Esophagus muscularis mucosa (tissue), 4 donors: ENCODE data around the gene GLE1. TPM values are rescaled to one million over a fixed set of nuclear protein-coding genes. Genes with fewer than 3 reads are reported as not detected.

Source experiments
- DNase-seq: peaks from one replicate; pipeline ENCODE4 v3.0.0-alpha.2; 2017; ENCODE audit errors: extremely low spot score
- H3K27ac ChIP-seq, 4 donors: fragments of 200-600 bp; sonication (generic); replicated peaks in 1 of 4; 1 replicate in 3 of 4; 2 replicates in 1 of 4; pipeline ENCODE4 v1.5.1; 2016 to 2019; ENCODE audit warnings: mild to moderate bottlenecking in 1 of 4
- H3K27me3 ChIP-seq, 4 donors: fragments of 200-600 bp; sonication (generic); one replicate each; pipeline versions ENCODE4 v1.5.1 to v1.6.0; 2016 to 2019
- H3K36me3 ChIP-seq, 4 donors: fragments of 200-600 bp; sonication (generic); one replicate each; pipeline ENCODE4 v1.5.1; 2016 to 2019
- H3K4me1 ChIP-seq, 4 donors: fragments of 200-600 bp; sonication (generic); one replicate each; pipeline ENCODE4 v1.5.1; 2016 to 2019
- H3K4me3 ChIP-seq, 4 donors: fragments of 200-600 bp; sonication (generic); 1 replicate in 2 of 4; 2 replicates in 2 of 4; pipeline ENCODE4 v1.5.1; 2016 to 2019; ENCODE audit warnings: mild to moderate bottlenecking in 4 of 4, moderate library complexity in 1 of 4
- H3K9me3 ChIP-seq, 4 donors: fragments of 200-600 bp; sonication (generic); 1 replicate in 3 of 4; 2 replicates in 1 of 4; pipeline ENCODE4 v1.5.1; 2016 to 2019
- CTCF ChIP-seq, 3 experiments: fragments of 200-600 bp in 2 of 3; fragments of 450-650 bp in 1 of 3; sonication (generic) in 2 of 3; IDR thresholded peaks; one replicate each; pipeline ENCODE4 v1.5.1; 2017 to 2019; ENCODE audit warnings: antibody characterized with exemption in 3 of 3, mild to moderate bottlenecking in 2 of 3, moderate library complexity in 1 of 3
- EP300 ChIP-seq: sonication (generic); formaldehyde crosslinking; IDR thresholded peaks from one replicate; pipeline ENCODE4 v1.6.1; 2017; ENCODE audit warnings: antibody characterized with exemption
- POLR2A ChIP-seq: fragments of 450-650 bp; IDR thresholded peaks from one replicate; pipeline ENCODE4 v1.6.1; 2017; ENCODE audit warnings: antibody characterized with exemption, moderate library complexity, mild to moderate bottlenecking, low read depth
- POLR2AphosphoS5 ChIP-seq, 2 donors: sonication (generic); formaldehyde crosslinking; IDR thresholded peaks; one replicate each; pipeline ENCODE4 v1.6.1; 2017; ENCODE audit warnings: antibody characterized with exemption in 2 of 2
- WGBS: methylation state at CpG from one replicate; pipeline ENCODE4 v1.1.5; 2018; 5-methylcytosine and 5-hydroxymethylcytosine counted together
- intact Hi-C: fragments of 100-400 bp; cut with DNase I; formaldehyde crosslinking; loops from one replicate; pipeline ENCODE4 v1.15.1; 2023
- total RNA-seq, 4 donors: library from RNA; depleted of rRNA; stranded (reverse); fragments of >200 nt; gene quantifications; one replicate each; pipeline versions ENCODE4 v1.1.0 to v1.2.1, GENCODE V29; 2016

GLE1 gene
- total RNA-seq, 4 donors from 2014 or later = 18.3 to 27.8 (median 20.5) TPM

GRCh38 chr9:128521956-128522355, 17.4 kb downstream of the GLE1 start:
- Histone ChIP-seq H3K9me3 (no peaks in the 10 kb centered on the region), H3K36me3 (peaks cover 29 to 93% (median 77%) of the 10 kb centered on the region in 4 donors), H3K4me1 (peaks cover 7 to 14% (median 11%) of the 10 kb centered on the region in 4 donors), H3K27me3 (no peaks in the 10 kb centered on the region), H3K4me3 (no peak overlapping the region), H3K27ac (no peak overlapping the region)
- no peak for TF ChIP-seq CTCF (IDR thresholded peaks at IDR 0.05)
- no peak for TF ChIP-seq POLR2AphosphoS5 (IDR thresholded peaks at IDR 0.05)
- no peak for TF ChIP-seq POLR2A
- TF ChIP-seq EP300 = no peak
- DNase-seq = no peak
- WGBS = 75% methylated on average over 6 of the region's 6 CpGs
- intact Hi-C loops = no loop called here

DNA sequence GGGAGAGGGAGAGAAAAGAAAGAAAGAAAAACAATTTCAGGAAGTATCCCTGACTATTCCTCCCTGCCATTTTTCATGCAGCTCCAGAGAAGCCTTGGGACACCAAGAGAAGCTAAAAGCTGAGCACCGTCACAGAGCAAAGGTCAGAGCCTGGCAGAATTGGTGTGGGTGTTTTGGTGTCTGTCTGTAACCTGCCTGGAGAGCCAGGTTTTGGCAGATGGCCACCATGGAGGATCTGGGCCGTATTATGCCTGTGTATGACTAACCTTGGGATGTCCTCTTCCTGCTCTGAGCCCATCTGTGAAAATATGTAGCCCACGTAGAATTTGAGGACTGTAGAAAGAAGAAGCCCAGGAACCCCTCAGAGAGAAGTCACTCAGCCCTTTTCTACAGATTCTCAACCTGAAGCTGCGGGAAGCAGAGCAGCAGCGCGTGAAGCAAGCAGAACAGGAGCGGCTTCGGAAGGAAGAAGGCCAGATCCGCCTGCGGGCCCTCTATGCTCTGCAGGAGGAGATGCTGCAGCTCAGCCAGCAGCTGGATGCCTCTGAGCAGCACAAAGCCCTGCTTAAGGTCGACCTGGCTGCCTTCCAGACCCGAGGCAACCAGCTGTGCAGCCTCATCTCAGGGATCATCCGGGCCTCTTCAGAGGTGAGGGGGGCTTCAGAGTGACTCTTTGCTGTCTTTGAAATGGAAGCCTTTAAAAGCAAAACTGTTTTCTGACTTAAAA, 18.8 kb downstream of the GLE1 start:
- intact Hi-C loops = no loop called here
- H3K27ac ChIP-seq = peak overlapping the region; percentile 9 to 38 (median 27)
- peaks cover 7 to 14% (median 11%) of the 10 kb centered on the region in 4 donors for H3K4me1 ChIP-seq
- DNase-seq = no peak
- TF ChIP-seq EP300 (no peak), POLR2A (no peak), POLR2AphosphoS5 (IDR thresholded peaks at IDR 0.05) (no peak), CTCF (IDR thresholded peaks at IDR 0.05) (no peak)
- H3K36me3 ChIP-seq = peaks cover 37 to 93% (median 77%) of the 10 kb centered on the region in 4 donors
- no peak overlapping the region for H3K4me3 ChIP-seq
- 40% methylated on average over 11 of the region's 13 CpGs for WGBS
- no peaks in the 10 kb centered on the region for H3K9me3 ChIP-seq
- H3K27me3 ChIP-seq = no peaks in the 10 kb centered on the region

GRCh38 chr9:128526720-128527119, 22.2 kb downstream of the GLE1 start:
- Histone ChIP-seq H3K4me3 (no peak overlapping the region), H3K27ac (no peak overlapping the region)
- intact Hi-C loops = no loop called here

GRCh38 chr9:128528445-128529160, 24.1 kb downstream of the GLE1 start:
- intact Hi-C loops = no loop called here
- no peak for TF ChIP-seq POLR2A
- TF ChIP-seq CTCF (IDR thresholded peaks at IDR 0.05) = no peak
- TF ChIP-seq POLR2AphosphoS5 (IDR thresholded peaks at IDR 0.05) = no peak
- no peak for TF ChIP-seq EP300
- no peaks in the 10 kb centered on the region for H3K27me3 ChIP-seq
- peaks cover under 1 to 2% (median 2%) of the 10 kb centered on the region in 4 donors for H3K4me1 ChIP-seq
- no peaks in the 10 kb centered on the region for H3K9me3 ChIP-seq
- H3K4me3 ChIP-seq = no peak overlapping the region
- WGBS = 90% methylated on average over 15 of the region's 15 CpGs
- no peak overlapping the region for H3K27ac ChIP-seq
- DNase-seq = no peak
- peaks cover 74 to 99% (median 90%) of the 10 kb centered on the region in 4 donors for H3K36me3 ChIP-seq

More at GRCh38 chr9:128526720-128527119, 22.2 kb downstream of the GLE1 start:
- H3K4me1 ChIP-seq = peaks cover 7 to 14% (median 11%) of the 10 kb centered on the region in 4 donors
- H3K27me3 ChIP-seq = no peaks in the 10 kb centered on the region
- 88% methylated on average over 2 of the region's 2 CpGs for WGBS
- DNase-seq = no peak
- no peaks in the 10 kb centered on the region for H3K9me3 ChIP-seq
- no peak for TF ChIP-seq POLR2AphosphoS5 (IDR thresholded peaks at IDR 0.05)
- TF ChIP-seq EP300 = no peak
- no peak for TF ChIP-seq POLR2A
- TF ChIP-seq CTCF (IDR thresholded peaks at IDR 0.05) = no peak
- H3K36me3 ChIP-seq = peaks cover 61 to 98% (median 89%) of the 10 kb centered on the region in 4 donors
